ENCODE results near the gene ERC1.

Gene ERC1

DNA sequence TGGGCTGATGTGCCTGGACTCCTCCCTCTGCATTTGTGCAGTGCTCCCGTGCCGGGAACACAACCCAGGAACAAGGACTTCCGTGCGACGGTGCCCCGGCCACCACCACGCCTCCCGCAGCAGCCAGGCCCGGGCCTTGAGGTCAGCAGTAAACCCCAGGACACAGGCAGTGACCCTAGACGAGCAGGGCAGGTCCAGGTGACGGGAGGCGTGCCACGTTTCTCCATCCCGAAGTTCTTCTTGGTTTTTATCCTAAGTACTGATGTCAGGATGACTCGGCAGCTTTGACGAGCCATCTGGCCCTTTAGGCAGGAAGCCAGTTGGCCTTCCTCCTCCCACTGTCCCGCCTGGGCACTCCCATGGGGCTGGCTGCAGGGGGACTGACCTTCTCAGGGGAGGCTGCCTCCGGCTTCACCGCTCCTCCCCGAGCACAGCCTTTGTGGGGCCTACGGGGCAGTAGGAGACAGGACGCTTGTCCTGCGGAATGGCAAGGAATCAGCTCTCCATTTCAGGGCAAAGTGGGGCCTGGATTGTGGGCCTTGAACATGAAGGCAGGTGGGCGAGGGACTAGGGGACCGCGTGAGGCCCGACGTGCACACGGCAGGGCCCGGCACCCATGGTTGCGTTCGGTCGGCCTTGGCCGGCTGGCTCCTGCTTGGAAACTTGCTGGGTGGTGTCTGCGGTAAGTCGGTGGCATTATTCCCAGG is 509.2 kb downstream of the ERC1 start:
- no peaks in the 10 kb centered on the region for H3K27me3 ChIP-seq (ENCODE audit: control insufficient read depth, insufficient read depth, low read length)
- no peak overlapping the region for H3K4me3 ChIP-seq (ENCODE audit: low read depth, low read length)
- H3K9ac ChIP-seq (ENCODE audit: low read depth, low read length): no peak overlapping the region
- H3K9me3 ChIP-seq (ENCODE audit: control insufficient read depth, insufficient read depth, low read length): no peaks in the 10 kb centered on the region
- no peaks in the 10 kb centered on the region for H3K4me1 ChIP-seq (ENCODE audit: control insufficient read depth, insufficient read depth, low read length)
- no peaks in the 10 kb centered on the region for H3K36me3 ChIP-seq (ENCODE audit: control insufficient read depth, insufficient read depth, low read length)

DNA sequence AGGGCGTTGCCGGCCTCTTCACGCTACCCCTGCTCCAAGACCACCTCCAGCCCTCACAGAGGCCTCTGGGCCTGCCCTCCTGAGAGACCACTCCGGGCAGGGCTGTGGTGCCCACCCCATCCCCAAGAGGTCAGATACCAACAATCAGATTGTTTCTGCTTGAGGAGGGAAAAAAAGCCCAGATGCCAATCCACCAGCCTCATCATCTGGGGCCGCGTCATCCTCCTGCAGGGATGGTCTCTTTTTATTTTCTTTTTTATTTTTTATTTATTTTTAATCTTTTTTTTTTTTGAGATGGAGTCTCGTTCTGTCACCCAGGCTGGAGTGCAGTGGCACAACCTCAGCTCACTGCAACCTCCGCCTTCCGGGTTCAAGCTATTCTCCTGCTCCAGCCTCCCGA is 510.0 kb downstream of the ERC1 start:
- Histone ChIP-seq H3K36me3 (ENCODE audit: control insufficient read depth, insufficient read depth, low read length) (no peaks in the 10 kb centered on the region), H3K4me3 (ENCODE audit: low read depth, low read length) (no peak overlapping the region), H3K9ac (ENCODE audit: low read depth, low read length) (no peak overlapping the region), H3K4me1 (ENCODE audit: control insufficient read depth, insufficient read depth, low read length) (no peaks in the 10 kb centered on the region), H3K9me3 (ENCODE audit: control insufficient read depth, insufficient read depth, low read length) (no peaks in the 10 kb centered on the region), H3K27me3 (ENCODE audit: control insufficient read depth, insufficient read depth, low read length) (no peaks in the 10 kb centered on the region)

DNA sequence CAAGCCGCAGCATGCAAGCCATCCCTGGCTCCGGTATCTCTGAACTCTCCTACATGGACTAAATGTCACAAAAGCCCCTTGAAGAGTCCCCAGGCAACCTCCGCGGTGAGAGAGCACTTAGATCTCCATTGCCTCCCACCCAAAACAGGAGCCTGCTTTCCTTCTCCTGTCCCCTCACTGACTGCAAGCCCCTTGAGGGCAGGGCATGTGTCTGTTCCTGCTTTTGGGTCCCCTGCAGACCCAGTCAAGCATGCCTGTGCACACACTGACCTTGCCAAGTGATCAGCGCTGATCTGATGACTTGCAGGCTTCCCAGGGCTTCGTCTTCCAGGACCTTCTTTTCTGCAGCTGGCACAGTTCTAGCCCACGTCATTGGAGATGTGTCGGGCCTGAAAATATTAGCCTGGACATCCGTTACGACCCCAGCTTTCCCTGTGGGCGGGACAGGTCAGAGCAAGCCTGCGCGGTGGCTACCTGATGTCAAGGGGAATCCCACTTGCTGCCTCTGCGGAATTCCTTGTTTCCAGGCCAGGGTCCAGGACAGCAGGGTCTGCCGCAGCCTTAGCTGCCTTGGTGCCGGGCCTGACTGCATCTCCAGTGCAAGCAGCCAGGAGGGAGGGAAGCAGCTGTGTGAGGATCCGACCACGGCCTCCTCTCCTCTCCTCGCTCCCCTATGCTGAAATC is 510.8 kb downstream of the ERC1 start:
- Histone ChIP-seq H3K9ac (ENCODE audit: low read depth, low read length) (no peak overlapping the region), H3K36me3 (ENCODE audit: control insufficient read depth, insufficient read depth, low read length) (no peaks in the 10 kb centered on the region), H3K27me3 (ENCODE audit: control insufficient read depth, insufficient read depth, low read length) (no peaks in the 10 kb centered on the region), H3K4me3 (ENCODE audit: low read depth, low read length) (no peak overlapping the region), H3K4me1 (ENCODE audit: control insufficient read depth, insufficient read depth, low read length) (no peaks in the 10 kb centered on the region), H3K9me3 (ENCODE audit: control insufficient read depth, insufficient read depth, low read length) (no peaks in the 10 kb centered on the region)

DNA sequence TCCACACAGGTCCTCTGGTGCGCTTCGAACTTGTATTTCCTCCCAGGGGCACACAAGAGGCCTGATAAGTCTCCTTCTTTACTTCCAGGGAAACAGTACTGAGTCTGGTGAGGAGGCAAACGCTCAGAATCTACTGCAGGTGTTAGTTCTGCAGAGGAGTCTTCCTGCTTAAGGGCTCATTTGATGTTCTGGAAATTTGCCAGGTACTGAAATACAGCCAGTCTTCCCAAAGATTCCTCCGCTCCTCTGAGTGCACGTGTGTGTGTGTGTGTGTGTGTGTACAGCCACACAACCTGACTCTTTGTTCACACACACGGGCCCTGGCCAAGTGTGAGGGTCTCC is 511.3 kb downstream of the ERC1 start:
- no peaks in the 10 kb centered on the region for H3K36me3 ChIP-seq (ENCODE audit: control insufficient read depth, insufficient read depth, low read length)
- H3K4me1 ChIP-seq (ENCODE audit: control insufficient read depth, insufficient read depth, low read length): no peaks in the 10 kb centered on the region
- H3K4me3 ChIP-seq (ENCODE audit: low read depth, low read length): no peak overlapping the region
- no peak overlapping the region for H3K9ac ChIP-seq (ENCODE audit: low read depth, low read length)
- no peaks in the 10 kb centered on the region for H3K9me3 ChIP-seq (ENCODE audit: control insufficient read depth, insufficient read depth, low read length)
- H3K27me3 ChIP-seq (ENCODE audit: control insufficient read depth, insufficient read depth, low read length): no peaks in the 10 kb centered on the region

DNA sequence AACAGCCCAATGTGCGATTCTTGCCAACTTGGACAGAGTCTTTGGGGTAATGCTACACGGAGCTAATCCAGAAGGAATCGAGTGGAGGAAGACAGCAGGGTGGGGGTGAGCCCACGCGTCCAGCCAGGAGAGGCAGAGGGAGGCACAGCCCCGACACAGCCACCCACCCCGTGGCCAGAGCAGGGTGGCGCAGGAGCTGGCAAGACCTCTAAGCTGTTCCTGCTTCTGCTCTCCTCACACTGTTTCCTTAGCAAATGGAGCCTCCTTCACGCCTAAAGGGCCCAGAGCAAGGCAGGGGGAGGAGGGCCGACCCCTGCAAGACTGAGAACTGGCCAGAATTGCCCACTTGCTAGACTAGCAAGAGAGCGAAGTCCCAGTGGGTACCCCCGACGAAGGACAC is 511.8 kb downstream of the ERC1 start:
- Histone ChIP-seq H3K27me3 (ENCODE audit: control insufficient read depth, insufficient read depth, low read length) (no peaks in the 10 kb centered on the region), H3K9ac (ENCODE audit: low read depth, low read length) (no peak overlapping the region), H3K4me3 (ENCODE audit: low read depth, low read length) (no peak overlapping the region), H3K36me3 (ENCODE audit: control insufficient read depth, insufficient read depth, low read length) (no peaks in the 10 kb centered on the region), H3K9me3 (ENCODE audit: control insufficient read depth, insufficient read depth, low read length) (no peaks in the 10 kb centered on the region), H3K4me1 (ENCODE audit: control insufficient read depth, insufficient read depth, low read length) (no peaks in the 10 kb centered on the region)

DNA sequence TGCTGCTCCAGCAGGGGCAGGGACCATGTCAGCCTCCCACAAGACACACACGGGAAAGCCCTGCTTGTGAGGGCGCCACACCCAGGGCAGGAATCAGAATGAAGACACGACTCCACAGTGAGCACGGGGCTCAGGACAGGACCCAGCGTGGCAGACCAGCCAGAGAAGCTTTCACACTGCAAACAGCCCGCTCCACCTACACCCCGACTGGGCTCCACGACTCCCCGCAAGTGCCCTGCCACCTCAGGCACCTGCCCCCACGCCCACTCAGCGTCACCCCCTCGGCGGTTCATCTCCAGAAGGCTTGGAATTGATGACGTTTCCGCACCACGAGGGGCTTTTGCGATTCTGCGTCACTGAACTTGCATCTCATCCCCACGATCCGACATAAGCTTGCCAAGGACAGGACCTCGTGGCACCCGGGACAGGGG is 512.3 kb downstream of the ERC1 start:
- Histone ChIP-seq H3K4me3 (ENCODE audit: low read depth, low read length) (no peak overlapping the region), H3K4me1 (ENCODE audit: control insufficient read depth, insufficient read depth, low read length) (no peaks in the 10 kb centered on the region), H3K9ac (ENCODE audit: low read depth, low read length) (no peak overlapping the region), H3K27me3 (ENCODE audit: control insufficient read depth, insufficient read depth, low read length) (no peaks in the 10 kb centered on the region), H3K36me3 (ENCODE audit: control insufficient read depth, insufficient read depth, low read length) (no peaks in the 10 kb centered on the region), H3K9me3 (ENCODE audit: control insufficient read depth, insufficient read depth, low read length) (no peaks in the 10 kb centered on the region)

DNA sequence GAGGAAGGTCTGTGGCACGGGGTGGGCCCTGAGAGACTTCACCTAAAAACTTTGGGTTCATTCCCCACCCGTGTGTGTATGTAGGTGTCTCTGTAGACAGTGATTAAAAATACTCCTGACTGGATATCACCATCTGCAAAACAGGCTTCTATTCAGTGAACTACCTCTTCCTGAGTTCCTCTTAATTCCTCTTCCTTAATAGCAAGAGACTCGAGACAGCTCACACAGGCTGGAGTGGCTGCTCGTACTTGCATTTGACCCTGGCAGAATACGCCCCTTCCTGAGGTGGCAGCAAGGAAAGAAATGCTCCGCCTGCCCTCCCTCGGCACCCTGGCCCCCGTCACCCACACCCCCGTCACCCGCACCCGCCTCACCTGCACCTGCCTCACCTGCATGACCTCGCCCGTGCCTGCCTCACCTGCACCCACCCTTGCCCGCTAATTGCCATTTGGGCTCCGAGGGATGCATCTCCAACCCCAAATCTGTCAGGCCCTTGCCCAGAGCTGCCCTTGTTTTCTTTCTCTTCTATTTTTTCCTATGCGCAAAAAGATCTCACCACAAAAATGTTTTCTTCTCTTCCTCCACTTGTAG is 513.4 kb downstream of the ERC1 start:
- Histone ChIP-seq H3K9me3 (ENCODE audit: control insufficient read depth, insufficient read depth, low read length) (no peaks in the 10 kb centered on the region), H3K4me1 (ENCODE audit: control insufficient read depth, insufficient read depth, low read length) (no peaks in the 10 kb centered on the region), H3K9ac (ENCODE audit: low read depth, low read length) (no peak overlapping the region), H3K4me3 (ENCODE audit: low read depth, low read length) (no peak overlapping the region), H3K27me3 (ENCODE audit: control insufficient read depth, insufficient read depth, low read length) (no peaks in the 10 kb centered on the region), H3K36me3 (ENCODE audit: control insufficient read depth, insufficient read depth, low read length) (no peaks in the 10 kb centered on the region)

DNA sequence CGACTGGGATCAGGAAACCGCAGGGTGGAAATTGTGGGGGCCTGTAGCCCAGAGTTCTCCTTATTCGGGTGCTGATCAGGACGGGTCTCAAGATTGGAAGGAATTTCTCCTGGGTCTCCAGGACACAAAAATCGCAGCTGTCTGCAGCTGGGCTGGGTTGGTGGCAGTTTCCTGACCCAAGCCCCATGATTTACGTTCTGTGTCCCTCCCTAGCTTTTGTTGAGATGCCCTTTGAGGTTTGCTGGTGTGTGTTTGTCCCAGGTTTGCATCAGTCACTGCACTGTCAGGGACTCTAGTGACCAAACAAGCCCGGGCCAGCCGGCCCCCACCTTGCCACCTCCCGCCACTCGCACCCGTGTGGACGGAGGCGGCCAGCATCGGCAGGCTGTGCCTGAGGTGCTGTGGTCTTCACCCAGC is 513.9 kb downstream of the ERC1 start:
- no peak overlapping the region for H3K9ac ChIP-seq (ENCODE audit: low read depth, low read length)
- H3K9me3 ChIP-seq (ENCODE audit: control insufficient read depth, insufficient read depth, low read length): no peaks in the 10 kb centered on the region
- peaks cover 3% of the 10 kb centered on the region for H3K36me3 ChIP-seq (ENCODE audit: control insufficient read depth, insufficient read depth, low read length)
- H3K4me3 ChIP-seq (ENCODE audit: low read depth, low read length): no peak overlapping the region
- no peaks in the 10 kb centered on the region for H3K4me1 ChIP-seq (ENCODE audit: control insufficient read depth, insufficient read depth, low read length)
- H3K27me3 ChIP-seq (ENCODE audit: control insufficient read depth, insufficient read depth, low read length): no peaks in the 10 kb centered on the region

DNA sequence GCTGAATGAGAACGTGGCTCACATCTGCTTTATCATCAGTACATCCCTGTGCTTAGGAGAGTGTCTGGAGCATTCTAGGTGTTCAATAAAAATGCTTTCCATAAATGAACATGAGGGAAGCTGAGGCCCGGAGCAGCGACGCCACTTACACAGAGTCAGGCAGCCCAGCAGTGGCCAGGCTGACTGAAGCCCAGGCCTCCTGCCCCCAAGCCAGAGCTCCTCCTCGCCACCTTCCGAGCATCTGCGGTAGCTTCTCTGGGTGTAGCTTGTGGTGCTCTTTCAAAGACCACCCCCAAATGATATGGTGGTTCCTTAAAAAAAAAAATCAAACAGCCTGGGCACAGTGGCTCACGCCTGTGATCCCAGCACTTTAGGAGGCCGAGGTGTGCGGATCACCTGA is 514.6 kb downstream of the ERC1 start:
- H3K9me3 ChIP-seq (ENCODE audit: control insufficient read depth, insufficient read depth, low read length): no peaks in the 10 kb centered on the region
- no peak overlapping the region for H3K4me3 ChIP-seq (ENCODE audit: low read depth, low read length)

DNA sequence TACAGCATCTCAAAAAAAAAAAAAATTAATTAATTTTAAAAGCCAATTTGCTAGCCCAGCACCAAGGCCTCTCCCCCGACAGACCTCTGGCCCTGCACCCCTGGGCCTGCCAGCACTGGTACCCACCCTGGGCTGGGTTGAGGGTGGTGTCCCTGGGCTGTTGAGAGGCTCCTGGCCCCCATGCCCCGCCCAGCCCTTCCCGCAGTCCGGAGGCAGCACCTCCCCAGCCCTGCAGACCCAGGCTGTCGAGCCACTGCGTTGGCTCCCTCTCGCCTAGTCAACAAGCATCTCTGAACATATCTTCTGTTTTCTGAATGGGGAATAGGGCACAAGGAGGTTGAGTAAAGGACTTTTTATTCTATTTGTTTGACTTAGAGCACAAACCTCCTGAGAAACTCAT is 516.3 kb downstream of the ERC1 start:
- Histone ChIP-seq H3K4me3 (ENCODE audit: low read depth, low read length) (no peak overlapping the region), H3K36me3 (ENCODE audit: control insufficient read depth, insufficient read depth, low read length) (peaks cover 3% of the 10 kb centered on the region), H3K27me3 (ENCODE audit: control insufficient read depth, insufficient read depth, low read length) (no peaks in the 10 kb centered on the region), H3K9ac (ENCODE audit: low read depth, low read length) (no peak overlapping the region), H3K9me3 (ENCODE audit: control insufficient read depth, insufficient read depth, low read length) (no peaks in the 10 kb centered on the region), H3K4me1 (ENCODE audit: control insufficient read depth, insufficient read depth, low read length) (no peaks in the 10 kb centered on the region)

More for the DNA sequence above, 514.6 kb downstream of the ERC1 start:
- Histone ChIP-seq H3K36me3 (ENCODE audit: control insufficient read depth, insufficient read depth, low read length) (peaks cover 3% of the 10 kb centered on the region), H3K9ac (ENCODE audit: low read depth, low read length) (no peak overlapping the region), H3K27me3 (ENCODE audit: control insufficient read depth, insufficient read depth, low read length) (no peaks in the 10 kb centered on the region), H3K4me1 (ENCODE audit: control insufficient read depth, insufficient read depth, low read length) (no peaks in the 10 kb centered on the region)

DNA sequence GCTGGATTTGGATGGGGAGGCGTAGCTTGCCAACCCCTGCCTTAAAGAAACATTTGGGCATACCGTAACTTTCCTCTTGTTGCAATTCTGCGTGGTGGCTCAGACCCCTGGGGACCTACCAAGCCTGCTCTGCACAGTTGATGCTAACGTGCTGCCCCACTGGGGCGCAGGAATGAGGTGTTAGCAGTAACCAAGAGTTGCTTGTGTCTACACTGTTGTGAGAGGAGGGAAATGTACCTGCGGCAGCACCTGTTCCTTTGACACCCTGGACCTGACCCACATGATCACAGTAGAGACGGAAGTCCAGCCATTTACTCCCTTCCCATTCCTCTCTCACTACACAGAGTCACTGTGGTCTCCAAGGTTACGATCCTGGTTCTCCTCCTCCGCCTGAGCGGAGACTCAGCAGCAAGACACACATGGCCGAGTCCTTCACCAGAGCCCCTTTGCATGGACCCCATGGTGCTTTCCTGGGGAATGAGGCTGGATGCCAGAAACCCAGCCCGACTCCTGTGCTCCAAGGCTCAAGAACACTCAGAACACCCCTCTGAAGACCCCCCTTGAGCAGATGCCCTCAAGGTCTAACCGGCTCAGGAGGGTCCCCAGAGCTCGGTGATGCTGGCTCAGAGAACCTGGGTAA is 518.5 kb downstream of the ERC1 start:
- Histone ChIP-seq H3K4me1 (ENCODE audit: control insufficient read depth, insufficient read depth, low read length) (no peaks in the 10 kb centered on the region), H3K27me3 (ENCODE audit: control insufficient read depth, insufficient read depth, low read length) (no peaks in the 10 kb centered on the region), H3K4me3 (ENCODE audit: low read depth, low read length) (no peak overlapping the region), H3K9ac (ENCODE audit: low read depth, low read length) (no peak overlapping the region), H3K9me3 (ENCODE audit: control insufficient read depth, insufficient read depth, low read length) (no peaks in the 10 kb centered on the region), H3K36me3 (ENCODE audit: control insufficient read depth, insufficient read depth, low read length) (peaks cover 3% of the 10 kb centered on the region)

All from iPS-15b (cell line).